NCI-H2227 (cell line): Measurements from ENCODE around the gene CEP89.
A peak's percentile ranks its signal among the peaks of the same experiment; 100 is the strongest.
"Not testable (repeated sequence)": the region's sequence is repeated elsewhere in the genome, so short reads cannot be mapped to it uniquely, and the experiment has no call there.

Source experiments
- DNase-seq: peaks from one replicate; lab custom pipeline; 2025; ENCODE audit not compliant: unreplicated experiment; lab: John Stamatoyannopoulos, UW

The CEP89 gene

DNA sequence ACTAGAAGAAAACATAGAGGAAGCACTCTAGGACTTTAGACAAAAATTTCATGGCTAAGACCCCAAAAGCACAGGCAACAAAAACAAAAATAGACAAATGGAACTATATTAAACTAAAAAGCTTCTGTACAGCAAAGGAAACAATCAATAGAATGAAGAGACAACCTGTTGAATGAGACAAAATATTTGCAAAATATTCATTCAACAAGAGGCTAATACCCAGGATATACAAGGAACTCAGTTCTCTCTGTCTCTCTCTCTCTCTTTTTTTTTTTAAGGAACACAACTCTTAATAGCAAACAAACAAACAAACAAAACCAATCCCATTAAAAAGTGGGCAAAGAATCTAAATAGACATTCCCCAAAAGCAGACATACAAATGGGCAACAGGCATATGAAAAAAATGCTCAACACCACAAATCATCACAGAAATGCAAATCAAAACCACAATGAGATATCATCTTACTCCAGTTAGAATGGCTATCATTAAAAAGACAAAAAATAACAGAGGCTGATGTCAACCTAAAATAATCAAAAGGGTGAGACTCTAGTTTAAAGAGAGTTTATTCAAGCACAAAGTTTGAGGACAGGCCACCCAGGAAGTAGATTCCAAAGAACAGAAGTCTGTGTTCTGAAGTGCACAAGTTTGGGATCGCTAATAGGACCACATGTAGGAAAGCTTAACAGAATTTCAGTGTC lies 75.1 kb downstream of the CEP89 start:
- no peak for DNase-seq

DNA sequence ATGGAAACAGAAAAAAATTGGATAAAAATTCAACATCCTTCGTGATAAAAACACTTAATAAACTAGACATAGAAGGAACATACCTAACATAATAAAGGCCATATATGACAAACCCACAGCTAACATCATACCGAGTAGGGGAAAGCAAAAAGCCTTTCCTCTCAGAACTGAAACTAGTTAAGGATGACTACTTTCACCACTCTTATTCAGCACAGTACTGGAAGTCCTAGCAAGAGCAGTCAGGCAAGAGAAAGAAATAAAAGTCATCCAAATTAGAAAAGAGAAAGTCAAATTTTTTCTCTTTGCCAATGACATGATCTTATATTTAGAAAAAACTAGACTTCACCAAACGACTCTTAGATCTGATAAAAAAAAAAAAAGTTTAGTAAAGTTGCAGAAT lies 76.4 kb downstream of the CEP89 start:
- DNase-seq: no peak

DNA sequence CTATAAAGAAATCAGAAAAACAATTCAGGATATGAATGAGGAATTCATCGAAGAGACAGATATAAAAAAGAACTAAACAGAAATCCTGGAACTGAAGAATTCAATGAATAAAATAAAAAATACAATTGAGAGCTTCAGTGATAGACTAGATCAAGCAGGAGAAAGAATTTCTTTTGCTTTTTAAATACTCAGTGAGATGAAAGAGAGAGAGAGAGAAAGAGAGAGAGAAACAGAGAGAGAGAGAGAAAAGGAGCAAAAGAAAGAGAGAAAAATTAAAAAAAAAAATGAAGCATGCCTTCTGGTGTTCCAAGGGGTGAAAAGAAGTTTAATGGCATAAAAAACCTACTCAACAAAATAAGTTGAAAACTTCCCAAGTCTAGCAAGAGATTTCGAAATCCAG lies 80.1 kb downstream of the CEP89 start:
- peak; percentile 52 for DNase-seq

DNA sequence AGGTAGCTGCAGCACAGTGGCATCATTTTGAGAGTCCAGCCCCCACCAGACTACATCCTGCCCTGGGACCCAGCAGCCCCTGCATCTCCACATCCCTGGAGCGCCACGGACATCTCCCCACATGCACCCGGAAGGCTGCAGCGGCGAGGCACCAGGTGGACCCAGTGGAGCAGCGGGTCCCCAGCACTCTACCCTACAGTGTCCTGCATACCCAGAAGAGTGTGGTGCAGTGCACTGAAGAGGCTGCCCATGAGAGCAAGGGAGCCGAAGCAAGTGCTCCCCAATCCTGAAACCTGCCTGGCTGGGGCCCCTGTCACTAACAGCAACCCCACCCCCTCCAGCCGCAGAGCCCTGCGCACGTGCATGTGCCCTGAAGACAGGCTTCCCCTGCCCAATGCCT lies 80.9 kb downstream of the CEP89 start:
- DNase-seq: no peak

DNA sequence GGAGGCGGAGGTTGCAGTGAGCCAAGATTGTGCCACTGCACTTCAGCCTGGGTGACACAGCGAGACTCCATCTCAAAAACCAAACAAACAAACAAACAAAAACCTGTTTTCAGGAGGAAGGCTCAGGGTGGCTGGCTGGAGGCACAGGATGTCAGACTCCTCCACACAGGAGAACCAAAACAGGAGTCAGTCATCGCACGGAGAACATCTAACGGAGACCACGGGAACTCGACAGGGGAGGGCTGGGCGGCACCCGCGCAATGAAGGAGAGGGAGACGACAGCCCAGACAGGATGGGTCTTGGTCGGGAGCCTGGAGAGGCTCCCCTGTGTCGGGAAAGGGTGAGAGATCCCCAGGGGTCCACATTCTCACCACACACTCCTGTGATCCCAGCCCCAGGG lies 81.4 kb downstream of the CEP89 start:
- no peak for DNase-seq

DNA sequence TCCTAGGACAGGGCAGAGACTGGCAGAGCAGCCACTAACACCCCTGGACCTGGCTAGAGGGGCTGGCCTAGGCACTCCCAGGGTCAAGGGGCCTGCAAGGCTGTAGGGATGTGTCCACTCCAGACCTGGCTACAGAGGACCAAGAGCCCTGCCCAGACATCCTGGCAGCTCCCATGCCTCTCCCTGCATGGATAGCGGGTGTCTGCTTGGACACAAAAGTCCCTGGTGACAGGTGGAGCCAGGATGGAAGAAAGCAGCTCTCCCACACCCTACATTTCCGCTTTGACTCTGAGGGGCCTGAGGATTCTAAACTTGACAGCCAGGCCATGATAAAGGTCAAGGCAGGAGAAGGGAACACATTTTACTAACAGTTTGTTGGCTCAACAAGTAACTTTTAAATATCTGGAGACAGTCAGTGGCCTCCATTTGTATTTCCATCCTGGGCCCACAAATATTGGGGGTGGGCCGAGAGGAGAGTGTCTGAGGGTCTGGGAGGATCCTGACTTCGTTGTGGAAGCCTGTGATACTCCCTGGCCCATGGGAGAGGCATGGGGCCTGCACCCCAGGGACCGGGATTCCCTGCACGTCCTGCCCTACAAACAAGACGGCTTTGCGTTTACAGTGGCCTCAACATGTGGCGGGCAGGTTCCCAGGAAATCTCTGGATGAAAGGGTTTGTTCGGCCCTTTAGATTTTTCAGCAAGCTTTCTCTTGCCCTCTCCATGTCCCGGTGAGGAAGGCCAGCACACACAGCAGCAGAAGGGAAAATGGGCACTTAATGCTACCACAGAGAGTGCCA lies 82.4 kb downstream of the CEP89 start:
- no peak for DNase-seq

DNA sequence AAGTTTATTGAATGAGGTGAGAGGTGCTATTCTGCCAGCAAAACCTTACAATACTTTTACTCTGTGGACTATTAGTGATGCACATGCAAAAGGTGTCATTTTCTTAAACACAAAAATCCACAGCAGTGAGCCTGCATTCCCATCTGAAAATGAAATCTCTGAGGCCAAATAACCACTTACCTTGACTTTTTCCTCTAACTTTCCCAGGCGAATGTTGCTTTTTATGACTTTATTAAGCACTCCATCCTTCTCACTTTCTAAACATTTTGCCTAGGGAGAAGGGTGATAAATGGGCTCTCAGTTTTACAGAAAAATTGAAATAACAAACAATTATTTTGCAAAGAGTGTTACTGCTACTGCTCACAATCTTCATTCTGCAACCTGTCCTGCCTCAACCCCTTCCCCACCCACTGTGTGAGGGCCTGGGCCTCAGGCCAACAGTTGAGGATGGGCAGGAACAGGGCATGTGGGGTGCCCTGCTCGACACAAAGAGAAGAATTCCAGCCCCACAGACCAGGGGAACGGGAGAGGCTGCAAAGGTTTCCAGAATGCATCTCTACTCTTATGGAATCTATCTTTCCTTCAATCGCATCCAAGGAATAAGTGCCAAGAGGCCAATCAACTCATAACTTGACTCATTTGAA lies 84.1 kb downstream of the CEP89 start:
- no peak for DNase-seq

DNA sequence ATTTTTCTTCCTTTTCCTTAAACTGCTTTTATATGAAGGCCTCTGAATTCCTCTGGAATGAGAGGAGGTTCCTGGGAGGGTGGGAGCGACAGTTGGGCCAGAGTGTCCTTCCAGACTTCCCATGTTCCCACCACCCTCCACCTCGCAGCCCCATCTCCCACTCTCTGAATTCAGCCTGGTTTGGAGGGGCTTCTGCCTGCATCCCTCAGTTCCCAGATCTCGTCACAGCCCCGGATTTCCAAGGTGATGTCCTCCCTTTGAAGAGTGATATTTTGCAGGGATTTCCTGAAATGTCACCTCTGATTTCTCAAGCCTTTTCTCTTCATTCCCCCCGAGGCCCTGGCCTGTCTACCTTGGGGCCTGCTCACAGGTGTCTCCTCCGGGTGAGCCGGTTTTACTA lies 85.5 kb downstream of the CEP89 start:
- DNase-seq: no peak

DNA sequence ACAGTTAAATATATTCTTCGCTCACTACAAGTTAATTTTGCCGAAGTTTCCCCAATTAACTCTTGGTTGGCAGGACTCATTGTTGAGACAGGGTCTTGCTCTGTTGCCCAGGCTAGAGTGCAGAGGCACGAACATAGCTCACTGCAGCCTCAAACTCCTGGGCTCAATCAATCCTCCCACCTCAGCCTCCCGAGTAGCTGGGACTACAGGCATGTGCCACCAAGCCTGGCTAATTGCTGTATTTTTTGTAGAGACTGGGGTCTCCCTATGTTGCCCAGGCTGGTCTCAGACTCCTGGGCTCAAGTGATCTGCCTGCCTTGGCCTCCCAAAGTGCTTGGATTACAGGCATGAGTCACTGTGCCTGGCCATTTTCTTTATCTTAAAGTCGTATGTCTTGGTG lies 86.5 kb downstream of the CEP89 start:
- not testable (repeated sequence) for DNase-seq

DNA sequence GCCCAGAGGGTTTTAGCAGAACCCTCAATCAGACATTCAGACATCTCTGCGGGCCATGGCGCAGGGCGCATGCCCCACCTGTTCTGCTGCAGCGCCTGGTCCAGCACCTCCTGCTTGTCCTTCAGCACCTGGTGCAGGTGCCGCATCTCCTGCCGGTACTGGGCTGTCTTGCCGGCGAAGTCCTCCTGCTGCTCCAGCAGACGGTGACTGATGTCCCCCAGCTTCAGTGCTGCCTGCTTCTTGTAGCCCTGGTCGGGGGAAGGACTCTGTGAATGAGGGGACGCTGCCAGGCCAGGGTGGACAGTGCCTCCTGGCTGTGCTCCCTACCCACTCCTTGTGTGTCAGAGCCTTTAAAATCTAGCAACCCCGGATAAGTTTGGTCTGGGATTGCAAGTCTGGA lies 90.0 kb downstream of the CEP89 start:
- DNase-seq: no peak

DNA sequence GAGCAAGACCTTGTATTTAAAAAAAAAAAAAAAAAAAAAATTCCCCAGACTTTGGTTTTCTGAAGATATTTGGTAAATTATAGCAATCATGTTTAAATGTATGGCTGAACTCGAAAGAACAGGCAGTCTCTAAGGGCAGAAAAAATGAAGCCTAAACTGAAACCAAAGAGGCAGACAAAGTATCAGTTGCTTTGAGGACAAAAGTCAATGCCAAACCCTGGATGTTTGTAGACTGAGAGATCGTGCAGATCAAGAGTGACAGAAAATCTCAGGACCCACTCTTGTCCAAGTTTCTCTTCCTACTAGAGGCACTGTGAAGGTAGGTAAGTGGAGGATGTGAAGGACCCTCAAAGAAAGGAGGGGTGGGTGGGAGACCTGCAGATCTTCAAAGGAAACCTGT lies 91.1 kb downstream of the CEP89 start:
- no peak for DNase-seq

DNA sequence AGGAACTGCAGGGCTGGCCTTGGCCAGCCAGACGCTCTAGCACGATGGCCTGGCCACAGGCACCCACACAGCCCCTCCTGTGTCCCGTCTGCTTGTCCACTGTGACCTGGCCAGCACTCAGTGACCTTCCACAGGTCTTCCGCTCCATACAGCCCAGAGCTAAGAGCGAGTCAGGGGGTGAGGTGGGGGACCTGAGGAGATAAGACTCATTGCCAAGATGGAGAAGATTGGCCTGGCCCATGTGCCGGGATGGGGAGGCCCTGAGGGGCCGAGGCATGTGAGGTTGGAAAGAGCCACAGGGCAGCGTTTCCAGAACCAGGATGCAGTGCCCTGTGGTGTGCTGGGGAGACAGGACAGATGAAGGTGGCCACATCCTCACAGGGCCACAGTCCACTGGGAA lies 92.0 kb downstream of the CEP89 start:
- no peak for DNase-seq

DNA sequence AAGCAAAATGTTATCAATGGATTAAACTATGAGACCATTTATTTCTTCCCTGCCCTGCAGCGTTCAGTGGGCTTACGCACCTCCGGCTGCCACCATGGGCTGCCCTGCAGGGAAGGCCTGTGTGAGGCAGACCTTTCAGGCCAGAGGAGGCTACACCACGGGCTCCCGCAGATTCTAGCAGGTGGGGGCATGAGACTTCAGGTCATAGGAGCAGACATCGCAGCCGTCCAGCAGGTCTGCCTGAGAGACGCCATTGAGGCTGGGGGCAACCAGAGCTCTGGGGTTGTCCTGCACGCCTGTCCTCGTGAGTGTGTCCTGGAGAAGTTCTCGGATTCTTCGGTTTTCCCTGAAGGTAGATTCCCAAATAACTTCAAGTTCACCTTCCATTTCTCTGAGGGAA lies 92.8 kb downstream of the CEP89 start:
- no peak for DNase-seq

DNA sequence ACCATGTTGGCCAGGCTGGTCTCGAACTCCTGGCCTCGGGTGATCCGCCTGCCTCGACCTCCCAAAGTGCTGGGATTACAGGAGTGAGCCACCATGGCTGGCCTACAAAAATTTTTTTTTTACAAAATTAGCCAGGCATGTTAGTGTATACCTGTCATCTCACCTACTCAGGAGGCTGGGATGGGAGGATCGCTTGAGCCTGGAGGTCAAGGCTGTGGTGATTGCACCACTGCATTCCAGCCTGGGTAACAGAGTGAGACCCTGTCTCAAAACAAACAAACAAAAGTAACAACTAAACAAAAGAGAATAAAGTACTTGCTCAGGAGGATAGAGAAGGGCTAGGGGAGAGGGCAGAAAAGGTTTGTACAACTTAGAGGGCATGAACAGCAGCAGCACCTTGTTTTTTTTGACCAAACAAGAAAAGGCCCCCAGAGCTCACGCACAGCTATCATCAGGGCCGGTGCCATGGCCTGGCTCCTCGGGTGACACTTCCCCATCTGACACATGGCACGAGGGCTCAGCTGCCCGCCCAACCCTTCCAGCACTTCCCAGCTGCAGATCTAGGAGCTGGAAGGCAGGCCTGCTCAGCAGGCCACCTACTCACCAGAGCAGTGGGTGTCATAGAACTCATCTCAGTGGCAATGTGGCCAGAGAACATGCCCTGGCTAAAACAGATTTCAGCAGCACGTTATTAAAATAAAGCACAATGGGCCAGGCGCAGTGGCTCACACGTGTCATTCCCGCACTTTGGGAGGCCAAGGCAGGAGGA lies 93.6 kb downstream of the CEP89 start:
- DNase-seq: no peak

DNA sequence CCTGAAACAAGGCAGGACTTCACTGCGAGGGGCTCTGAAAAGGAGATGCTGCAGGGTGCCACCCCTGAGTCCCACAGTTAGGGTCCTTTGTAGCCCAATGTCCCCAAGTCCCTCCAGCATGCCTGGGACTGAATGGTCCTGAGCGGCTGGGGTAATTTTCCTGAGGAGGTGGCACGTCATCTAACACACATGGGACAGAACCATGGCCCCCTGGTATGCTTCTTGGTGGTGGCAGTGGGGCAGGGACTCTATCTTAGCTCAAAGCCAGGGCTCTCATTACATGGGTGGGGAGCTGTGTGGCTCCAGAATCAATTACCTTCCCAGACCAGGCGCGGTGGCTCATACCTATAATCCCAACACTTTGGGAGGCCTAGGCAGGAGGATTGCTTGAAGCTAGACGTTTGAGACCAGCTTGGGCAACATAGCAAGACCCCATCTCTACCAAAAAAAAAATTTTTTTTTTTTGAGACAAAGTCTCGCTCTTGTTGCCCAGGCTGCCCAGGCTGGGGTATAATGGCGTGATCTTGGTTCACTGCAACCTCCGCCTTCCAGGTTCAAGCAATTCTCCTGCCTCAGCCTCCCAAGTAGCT lies 94.3 kb downstream of the CEP89 start:
- no peak for DNase-seq

DNA sequence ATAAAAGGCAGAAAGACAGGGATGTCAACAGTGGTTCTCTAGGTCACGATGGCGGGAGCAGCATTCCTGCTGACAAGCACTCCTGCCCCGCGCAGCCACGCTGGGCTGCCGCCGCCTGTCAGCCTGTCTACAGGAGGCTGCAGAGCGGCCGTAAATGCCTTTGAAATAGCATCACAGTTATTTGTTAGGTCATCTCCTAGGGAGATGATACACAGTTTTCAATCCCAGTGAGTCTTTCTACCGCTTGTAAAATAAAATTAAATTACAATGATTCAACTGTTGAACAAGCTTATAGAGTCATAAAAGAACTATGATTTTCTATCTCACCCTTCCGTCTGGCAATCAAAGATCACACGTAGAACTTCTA lies 94.9 kb downstream of the CEP89 start:
- DNase-seq: peak; percentile 81

DNA sequence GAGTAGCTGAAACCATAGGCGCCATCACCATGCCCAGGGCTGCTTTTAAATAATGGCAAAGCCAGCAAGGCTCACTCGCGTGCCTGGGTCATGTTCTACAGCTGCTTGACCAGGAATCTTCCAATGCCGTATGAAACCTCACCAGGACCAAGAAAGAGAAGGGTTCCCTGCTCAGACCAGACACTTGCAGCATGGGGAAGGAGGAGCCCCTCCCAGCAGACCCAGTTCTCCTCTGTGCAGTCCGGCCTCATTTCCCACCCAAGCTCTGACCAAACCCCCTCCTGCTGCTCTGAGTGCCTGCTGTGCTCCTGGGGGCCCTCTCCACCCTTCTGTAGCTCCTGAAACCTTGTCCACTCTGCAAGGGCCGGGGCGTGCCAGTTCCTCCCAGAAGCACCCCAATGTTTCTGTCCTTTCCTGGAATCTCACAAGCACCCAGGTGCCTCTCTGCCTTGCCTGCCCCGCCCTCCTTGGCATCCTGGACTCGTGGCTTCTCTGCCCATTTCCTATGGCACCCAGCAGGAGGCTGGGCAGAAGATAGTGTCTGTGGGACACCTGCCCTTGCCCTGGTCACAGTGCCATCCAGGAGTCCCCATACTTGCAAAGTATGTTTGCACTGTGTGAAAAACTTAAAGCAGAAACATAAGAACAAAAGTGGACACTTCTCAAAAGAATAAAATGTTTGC lies 95.4 kb downstream of the CEP89 start:
- DNase-seq: no peak

DNA sequence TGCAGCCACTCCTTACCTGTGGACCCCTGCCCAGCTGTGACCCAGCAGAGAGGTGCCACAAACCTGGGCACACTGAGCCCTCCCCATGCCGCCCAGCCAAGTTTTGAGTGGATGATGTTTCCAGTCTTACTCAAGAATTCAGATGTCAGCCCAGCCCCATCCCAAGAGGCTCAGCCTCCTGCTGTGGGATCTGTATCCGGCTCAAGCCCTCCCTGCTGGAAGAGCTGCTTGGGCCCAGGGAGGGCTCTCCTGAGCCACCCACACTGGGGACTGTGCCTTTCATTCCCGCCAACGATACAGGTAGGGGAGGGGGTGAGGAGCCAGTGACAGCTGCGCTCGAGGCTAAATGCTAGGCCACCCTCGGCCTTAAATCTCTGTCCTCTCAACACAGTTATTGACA lies 96.3 kb downstream of the CEP89 start:
- no peak for DNase-seq

DNA sequence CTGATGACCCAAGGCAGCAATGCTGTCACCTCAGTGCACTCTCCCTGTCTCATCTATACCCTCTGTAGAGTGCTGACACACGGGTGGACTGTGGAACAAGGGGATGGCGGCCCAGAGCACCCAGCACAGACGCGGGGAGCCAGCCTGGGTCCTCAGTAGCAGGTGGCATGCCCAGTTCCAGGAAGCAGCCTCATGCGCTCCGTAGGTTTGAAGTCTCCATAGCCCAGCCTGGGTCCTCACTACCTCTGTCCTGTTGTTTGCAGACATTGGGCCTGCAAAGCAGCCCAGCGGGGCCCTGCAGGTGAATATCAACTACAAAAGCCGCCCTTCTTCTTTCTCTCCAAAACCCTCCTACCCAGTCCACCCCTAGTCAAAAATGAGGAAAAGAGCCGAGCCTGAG lies 97.2 kb downstream of the CEP89 start:
- no peak for DNase-seq

DNA sequence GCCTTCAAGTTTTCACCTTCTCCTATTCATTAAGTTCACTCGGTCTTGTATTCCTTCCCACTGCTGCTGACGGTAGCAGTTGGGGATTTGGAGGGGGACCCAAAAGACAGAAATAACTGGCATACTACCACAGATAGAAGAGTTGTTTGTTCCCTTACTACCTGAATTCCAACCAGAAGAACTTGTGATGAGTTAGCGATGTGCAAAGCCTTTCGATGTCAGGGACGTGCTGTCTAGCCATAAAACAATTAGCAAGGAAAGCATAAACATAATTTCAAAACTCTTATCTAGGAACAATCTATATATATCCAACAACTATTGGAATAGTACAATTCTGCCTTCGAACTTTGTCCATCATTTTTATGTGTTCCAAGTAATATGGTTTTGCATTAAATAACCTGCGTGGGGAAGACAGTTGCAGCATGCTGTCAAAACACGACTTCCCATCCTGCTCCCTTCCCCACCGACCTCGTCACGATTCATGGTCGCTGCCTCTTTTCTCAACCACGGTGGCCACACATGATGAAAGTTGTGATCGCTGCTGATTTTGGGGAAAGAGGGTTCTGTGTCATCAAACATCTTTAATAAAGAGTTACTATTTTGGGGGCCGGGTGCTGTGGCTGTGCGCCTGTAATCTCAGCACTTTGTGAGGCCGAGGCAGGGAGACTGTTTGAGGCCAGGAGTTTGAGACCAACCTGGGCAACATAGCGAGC lies 98.4 kb downstream of the CEP89 start:
- DNase-seq: no peak
